Measurements from ENCODE around the gene TMED4. TPM values are rescaled to one million over a fixed set of nuclear protein-coding genes. Genes with fewer than 3 reads are reported as not detected.

The TMED4 gene
- total RNA-seq, 1 experiment from 2014 or later, result 62.4 TPM

DNA sequence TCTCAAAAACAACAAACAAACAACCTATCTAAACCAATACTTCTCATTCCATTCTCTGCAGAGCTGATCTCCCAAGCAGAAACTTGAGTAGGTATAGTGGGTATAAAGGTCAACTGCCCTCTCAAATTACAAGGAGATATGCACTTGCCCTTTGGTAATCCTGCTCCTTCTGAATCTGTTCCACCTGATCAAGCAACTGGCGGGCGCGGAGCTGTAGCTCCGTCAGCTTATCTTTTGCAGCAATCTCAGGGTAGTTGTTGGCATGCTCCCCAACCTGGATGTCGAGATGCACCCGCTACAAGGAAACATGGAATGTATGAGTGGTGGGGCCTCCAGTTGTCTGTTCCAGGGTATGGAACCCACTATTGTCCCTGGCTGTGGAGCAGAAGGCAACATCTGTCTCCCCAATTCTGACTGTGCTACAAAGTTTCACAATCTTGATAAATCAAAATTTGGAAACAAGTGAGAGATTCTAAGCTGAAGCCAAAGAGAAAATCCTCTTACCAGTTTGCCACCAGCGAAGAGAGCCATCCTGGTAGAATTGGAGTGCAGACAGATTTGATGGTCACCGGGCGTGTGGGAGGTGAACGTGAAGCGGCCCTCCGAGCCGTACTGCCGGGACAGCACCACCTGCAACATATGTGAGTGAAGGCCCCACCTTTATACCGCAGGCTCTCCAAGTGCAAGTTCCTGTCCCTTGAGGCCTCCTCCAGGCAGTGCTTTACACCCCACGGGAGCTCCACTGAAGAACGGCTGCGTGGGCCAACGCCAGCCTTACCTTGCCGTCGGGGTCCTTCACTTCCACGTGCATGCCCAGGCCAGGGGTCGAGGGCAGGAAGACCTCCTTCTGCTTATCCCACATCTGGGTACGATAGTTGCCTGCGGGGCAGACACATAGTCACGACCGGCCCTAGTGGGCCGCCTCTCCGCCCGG lies 819 bp downstream of the TMED4 start:
- Histone ChIP-seq H4K8ac (replicated peaks; ENCODE audit: insufficient read length, low read depth, low read length) (no peak overlapping the region), H3K14ac (ENCODE audit: insufficient read depth, low read length) (peak overlapping the region; percentile 55), H3K23ac (ENCODE audit: insufficient read length, low read depth, low read length) (no peak overlapping the region), H3K18ac (ENCODE audit: insufficient read length, low read depth, low read length) (no peak overlapping the region), H2AFZ (ENCODE audit: low read length) (no peak overlapping the region), H4K5ac (ENCODE audit: insufficient read length, low read depth, low read length) (no peak overlapping the region), H2BK12ac (ENCODE audit: insufficient read length, low read depth, low read length) (no peak overlapping the region), H3K27me3 (ENCODE audit: insufficient read depth, low read length) (no peaks in the 10 kb centered on the region), H3K56ac (ENCODE audit: insufficient read length, low read depth, low read length) (no peak overlapping the region), H2BK15ac (ENCODE audit: low read depth, low read length) (no peak overlapping the region), H2AK5ac (ENCODE audit: insufficient read length, low read length) (no peak overlapping the region), H4K20me1 (ENCODE audit: control insufficient read depth, insufficient read depth, insufficient read length) (no peaks in the 10 kb centered on the region), H3K27ac (ENCODE audit: insufficient read length, low read depth, low read length) (no peak overlapping the region), H4K91ac (ENCODE audit: insufficient read length, low read depth, low read length) (no peak overlapping the region), H2BK20ac (ENCODE audit: low read depth, low read length, poor library complexity, severe bottlenecking) (no peak overlapping the region), H3K9me3 (ENCODE audit: control insufficient read depth, low read depth, low read length) (no peaks in the 10 kb centered on the region), H2BK5ac (ENCODE audit: insufficient read length, low read length) (no peak overlapping the region), H3K9ac (ENCODE audit: extremely low read depth, insufficient read length, low read length) (peak overlapping the region; percentile 78), H3T11ph (ENCODE audit: low read length) (no peak overlapping the region), H3K79me2 (ENCODE audit: insufficient read depth, low read length) (peaks cover 2% of the 10 kb centered on the region; the same call in 1 of the 2 replicates), H2BK120ac (ENCODE audit: low read depth, low read length, poor library complexity, severe bottlenecking) (no peak overlapping the region), H3K4me1 (ENCODE audit: insufficient read depth, low read length) (peaks cover 4% of the 10 kb centered on the region; the same call in 1 of the 2 replicates), H3K4ac (ENCODE audit: low read depth, low read length) (no peak overlapping the region), H3K79me1 (ENCODE audit: insufficient read depth, low read depth, low read length, poor library complexity, severe bottlenecking) (no peaks in the 10 kb centered on the region), H3K23me2 (ENCODE audit: insufficient read length, low read depth, low read length, poor library complexity, severe bottlenecking) (peaks cover 6% of the 10 kb centered on the region), H3K4me2 (ENCODE audit: insufficient read depth, insufficient read length, low read length) (peak overlapping the region; percentile 81)
- no peak for TF ChIP-seq CTCF (conservative IDR thresholded peaks at IDR 0.05)
- Mint-ChIP-seq H3K27ac (peak overlapping the region in 2 of 3 experiments; percentile 49 to 61; a peak in 1 of 7 replicates), H3K27me3 (ENCODE audit: low read depth) (no peaks in the 10 kb centered on the region; the same call in none of the 2 replicates), H3K9me3 (no peaks in the 10 kb centered on the region), H3K4me1 (peaks cover 9 to 13% of the 10 kb centered on the region in 2 experiments), H3K4me3 (peak overlapping the region; percentile 83 to 91), H3K36me3 (ENCODE audit: insufficient read depth in 1 of 3, low read depth in 3 of 3) (peaks cover 19 to 32% (median 30%) of the 10 kb centered on the region in 3 experiments; a peak in 6 of 7 replicates)
- WGBS (ENCODE audit: extremely low coverage, insufficient read length, low lambda C conversion rate), result no CpG with 5 or more reads among the region's 30 CpGs
- DNase-seq, result no peak
